AG08395 (cell line): ENCODE data around the gene SPTAN1.
"Not testable (repeated sequence)": the region's sequence is repeated elsewhere in the genome, so short reads cannot be mapped to it uniquely, and the experiment has no call there.

ENCODE experiments used
- DNase-seq: peaks from one replicate; pipeline ENCODE4 v3.0.0; 2012; ENCODE audit warnings: mixed read lengths, low spot score

Gene SPTAN1

GRCh38 chr9:128553728-128554127 is 1.3 kb downstream of the SPTAN1 start:
- no peak for DNase-seq

- DNase-seq = peak; percentile 85
Measured at GRCh38 chr9:128554155-128554862, 1.9 kb downstream of the SPTAN1 start.

- no peak for DNase-seq
Measured at GRCh38 chr9:128555180-128555721, 2.9 kb downstream of the SPTAN1 start.

GRCh38 chr9:128556276-128556675 is 3.9 kb downstream of the SPTAN1 start:
- DNase-seq = no peak

GRCh38 chr9:128556926-128557634 is 4.7 kb downstream of the SPTAN1 start:
- no peak for DNase-seq

- DNase-seq = peak; percentile 73
Measured at GRCh38 chr9:128558431-128559310, 6.3 kb downstream of the SPTAN1 start.

- no peak for DNase-seq
Measured at GRCh38 chr9:128565578-128565977, 13.2 kb downstream of the SPTAN1 start.

GRCh38 chr9:128568470-128569078 is 16.2 kb downstream of the SPTAN1 start:
- no peak for DNase-seq

GRCh38 chr9:128575469-128575868 is 23.1 kb downstream of the SPTAN1 start:
- no peak for DNase-seq

GRCh38 chr9:128575916-128576315 is 23.5 kb downstream of the SPTAN1 start:
- DNase-seq = no peak

GRCh38 chr9:128577206-128577605 is 24.8 kb downstream of the SPTAN1 start:
- no peak for DNase-seq

- DNase-seq = no peak
Measured at GRCh38 chr9:128579194-128579593, 26.8 kb downstream of the SPTAN1 start.

- DNase-seq = no peak
Measured at GRCh38 chr9:128580731-128581130, 28.3 kb downstream of the SPTAN1 start.

GRCh38 chr9:128585155-128585554 is 32.8 kb downstream of the SPTAN1 start:
- not testable (repeated sequence) for DNase-seq

GRCh38 chr9:128586934-128587333 is 34.5 kb downstream of the SPTAN1 start:
- DNase-seq = not testable (repeated sequence)

GRCh38 chr9:128587453-128587852 is 35.1 kb downstream of the SPTAN1 start:
- DNase-seq = no peak

- DNase-seq = no peak
Measured at GRCh38 chr9:128588581-128589233, 36.3 kb downstream of the SPTAN1 start.

- no peak for DNase-seq
Measured at GRCh38 chr9:128593039-128593438, 40.7 kb downstream of the SPTAN1 start.

GRCh38 chr9:128593856-128594255 is 41.5 kb downstream of the SPTAN1 start:
- no peak for DNase-seq

GRCh38 chr9:128595471-128595870 is 43.1 kb downstream of the SPTAN1 start:
- no peak for DNase-seq

- DNase-seq = no peak
Measured at GRCh38 chr9:128600099-128600498, 47.7 kb downstream of the SPTAN1 start.
